GM12873 (cell line): ENCODE results near the gene OR14A16.

ENCODE experiments used
- TF ChIP-seq, protein P1 (sequence below): IDR thresholded peaks from 2 replicates; pipeline ENCODE4 v1.5.1; 2012; ENCODE audit warnings: low read depth, mild to moderate bottlenecking, moderate library complexity, low read length, control low read depth; ENCODE audit not compliant: insufficient read depth; ENCODE audit errors: missing control alignments

OR14A16 gene

GRCh38 chr1:247855911-247856310, 32.0 kb upstream of the OR14A16 start:
- TF ChIP-seq, protein P1, sequence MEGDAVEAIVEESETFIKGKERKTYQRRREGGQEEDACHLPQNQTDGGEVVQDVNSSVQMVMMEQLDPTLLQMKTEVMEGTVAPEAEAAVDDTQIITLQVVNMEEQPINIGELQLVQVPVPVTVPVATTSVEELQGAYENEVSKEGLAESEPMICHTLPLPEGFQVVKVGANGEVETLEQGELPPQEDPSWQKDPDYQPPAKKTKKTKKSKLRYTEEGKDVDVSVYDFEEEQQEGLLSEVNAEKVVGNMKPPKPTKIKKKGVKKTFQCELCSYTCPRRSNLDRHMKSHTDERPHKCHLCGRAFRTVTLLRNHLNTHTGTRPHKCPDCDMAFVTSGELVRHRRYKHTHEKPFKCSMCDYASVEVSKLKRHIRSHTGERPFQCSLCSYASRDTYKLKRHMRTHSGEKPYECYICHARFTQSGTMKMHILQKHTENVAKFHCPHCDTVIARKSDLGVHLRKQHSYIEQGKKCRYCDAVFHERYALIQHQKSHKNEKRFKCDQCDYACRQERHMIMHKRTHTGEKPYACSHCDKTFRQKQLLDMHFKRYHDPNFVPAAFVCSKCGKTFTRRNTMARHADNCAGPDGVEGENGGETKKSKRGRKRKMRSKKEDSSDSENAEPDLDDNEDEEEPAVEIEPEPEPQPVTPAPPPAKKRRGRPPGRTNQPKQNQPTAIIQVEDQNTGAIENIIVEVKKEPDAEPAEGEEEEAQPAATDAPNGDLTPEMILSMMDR, result no peak

GRCh38 chr1:247854899-247855545, 31.1 kb upstream of the OR14A16 start:
- TF ChIP-seq, protein P1, result no peak

- TF ChIP-seq, protein P1, result no peak
Measured at GRCh38 chr1:247849616-247850015, 25.7 kb upstream of the OR14A16 start.

- TF ChIP-seq, protein P1, result no peak
Measured at GRCh38 chr1:247848346-247848745, 24.4 kb upstream of the OR14A16 start.

GRCh38 chr1:247845693-247846017, 21.7 kb upstream of the OR14A16 start:
- TF ChIP-seq, protein P1, result no peak

- TF ChIP-seq, protein P1, result no peak
Measured at GRCh38 chr1:247845011-247845692, 21.2 kb upstream of the OR14A16 start.

DNA sequence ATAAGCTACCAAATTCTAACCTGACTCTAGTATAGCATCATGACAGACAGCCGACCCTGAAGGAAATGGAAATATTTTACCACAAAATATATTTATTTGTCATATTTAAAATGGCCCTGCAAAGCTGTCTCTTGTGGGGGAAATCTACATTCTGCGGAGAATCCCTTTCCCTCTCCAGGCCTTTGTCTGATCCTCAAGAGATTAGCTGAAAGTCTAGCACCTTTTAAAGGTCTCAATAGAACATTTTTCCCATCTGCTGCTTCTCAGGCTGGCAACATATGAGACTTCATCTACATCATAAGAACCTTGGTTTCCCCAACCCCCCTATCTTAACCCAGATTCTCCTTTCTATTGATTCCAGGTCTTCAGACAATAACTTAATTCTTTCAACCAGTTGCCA, 19.5 kb upstream of the OR14A16 start:
- TF ChIP-seq, protein P1, result no peak
